ENCODE data around the gene LRRC37A2.
"Not testable (repeated sequence)": the region's sequence is repeated elsewhere in the genome, so short reads cannot be mapped to it uniquely, and the experiment has no call there.

Gene LRRC37A2

DNA sequence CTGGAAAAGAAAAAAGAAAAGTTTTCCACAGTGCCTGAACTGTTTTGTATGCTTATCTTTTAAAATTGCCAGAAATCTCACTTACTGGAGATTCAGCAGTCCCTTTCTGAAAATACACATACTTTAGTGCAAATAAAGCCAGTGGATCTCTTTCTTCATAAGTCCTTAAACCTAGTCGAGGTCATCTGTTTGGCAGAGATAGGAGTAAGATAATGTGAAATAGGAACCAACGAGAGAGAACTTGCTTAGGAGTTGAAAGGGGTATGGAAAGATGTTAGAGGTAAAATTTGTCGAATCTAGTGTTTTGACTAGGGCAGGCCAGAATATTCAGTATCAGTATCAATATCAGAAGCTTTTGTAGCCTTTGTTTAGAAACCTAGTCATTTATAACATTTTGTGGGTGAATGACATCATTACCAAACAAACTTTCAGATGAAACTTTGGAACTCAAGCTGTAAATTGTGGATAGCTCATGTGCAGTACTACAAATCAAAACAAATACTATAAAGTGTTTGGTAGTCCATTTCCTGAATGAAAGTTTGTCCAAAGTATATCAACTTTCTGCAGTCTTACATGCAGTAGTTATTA, 86.2 kb downstream of the LRRC37A2 start:
- not testable (repeated sequence) for DNase-seq (ENCODE audit: low read depth in 2 of 2)

GRCh38 chr17:46600767-46601166, 88.5 kb downstream of the LRRC37A2 start:
- DNase-seq (ENCODE audit: low read depth in 2 of 2) = not testable (repeated sequence)

DNA sequence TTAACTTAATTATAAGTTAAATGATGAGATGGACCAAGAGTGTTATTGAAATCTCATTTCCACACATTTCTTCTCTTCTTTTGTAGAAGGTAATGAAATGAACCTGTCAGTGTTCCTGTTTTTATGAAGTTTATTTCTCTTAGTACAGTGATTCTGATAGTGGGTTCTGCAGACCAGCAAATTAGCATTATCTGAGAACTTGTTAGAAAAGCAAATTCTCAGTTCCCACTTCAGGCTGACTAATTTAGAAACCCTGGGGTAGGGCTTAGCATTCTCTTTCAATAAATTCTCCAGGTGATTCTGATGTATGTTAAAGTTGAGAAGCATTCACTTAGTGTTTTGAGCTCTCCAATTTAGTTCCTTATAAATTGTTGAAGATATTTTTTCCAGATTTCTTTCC, 90.9 kb downstream of the LRRC37A2 start:
- DNase-seq (ENCODE audit: low read depth in 2 of 2) = not testable (repeated sequence)

Data from stimulated activated CD4-positive, alpha-beta T cell treated with anti-CD3 and anti-CD28 coated beads, Interleukin-12 subunit alpha, Interleukin-12 subunit beta, amount 100 ng/mL, for 24 hours (primary cell).